Adipocyte (in vitro differentiated cells): ENCODE data around the gene DPAGT1.
"Not testable (repeated sequence)": the region's sequence is repeated elsewhere in the genome, so short reads cannot be mapped to it uniquely, and the experiment has no call there.

Source experiments
- DNase-seq: peaks from one replicate; pipeline ENCODE4 v3.0.0-alpha.2; 2015; ENCODE audit warnings: low read depth
- H3K27me3 ChIP-seq: replicated peaks from 2 replicates; pipeline ENCODE4 v1.7.0; 2013; ENCODE audit warnings: mild to moderate bottlenecking, low read length, moderate library complexity; ENCODE audit not compliant: control insufficient read depth, insufficient read depth
- H3K36me3 ChIP-seq: 2 replicates; pipeline ENCODE4 v1.7.0; 2013; ENCODE audit warnings: low read length, mild to moderate bottlenecking, moderate library complexity; ENCODE audit not compliant: control insufficient read depth, insufficient read depth, severe bottlenecking
- H3K4me1 ChIP-seq: 2 replicates; pipeline ENCODE4 v1.7.0; 2013; ENCODE audit warnings: mild to moderate bottlenecking, low read length, moderate library complexity; ENCODE audit not compliant: control insufficient read depth, insufficient read depth
- H3K4me3 ChIP-seq: 2 replicates; pipeline ENCODE4 v1.7.0; 2013; ENCODE audit warnings: mild to moderate bottlenecking, low read length, moderate library complexity
- H3K9ac ChIP-seq: 2 replicates; pipeline ENCODE4 v1.7.0; 2013; ENCODE audit warnings: mild to moderate bottlenecking, low read length, moderate library complexity
- H3K9me3 ChIP-seq: 2 replicates; pipeline ENCODE4 v1.7.0; 2013; ENCODE audit warnings: mild to moderate bottlenecking, low read length, moderate library complexity; ENCODE audit not compliant: control insufficient read depth

Gene DPAGT1

GRCh38 chr11:119077839-119078238, 23.8 kb downstream of the DPAGT1 start:
- H3K9ac ChIP-seq: no peak overlapping the region
- no peaks in the 10 kb centered on the region for H3K27me3 ChIP-seq
- DNase-seq: no peak
- no peak overlapping the region for H3K4me3 ChIP-seq
- peaks cover 80% of the 10 kb centered on the region for H3K36me3 ChIP-seq
- no peaks in the 10 kb centered on the region for H3K4me1 ChIP-seq
- H3K9me3 ChIP-seq: no peaks in the 10 kb centered on the region

DNA sequence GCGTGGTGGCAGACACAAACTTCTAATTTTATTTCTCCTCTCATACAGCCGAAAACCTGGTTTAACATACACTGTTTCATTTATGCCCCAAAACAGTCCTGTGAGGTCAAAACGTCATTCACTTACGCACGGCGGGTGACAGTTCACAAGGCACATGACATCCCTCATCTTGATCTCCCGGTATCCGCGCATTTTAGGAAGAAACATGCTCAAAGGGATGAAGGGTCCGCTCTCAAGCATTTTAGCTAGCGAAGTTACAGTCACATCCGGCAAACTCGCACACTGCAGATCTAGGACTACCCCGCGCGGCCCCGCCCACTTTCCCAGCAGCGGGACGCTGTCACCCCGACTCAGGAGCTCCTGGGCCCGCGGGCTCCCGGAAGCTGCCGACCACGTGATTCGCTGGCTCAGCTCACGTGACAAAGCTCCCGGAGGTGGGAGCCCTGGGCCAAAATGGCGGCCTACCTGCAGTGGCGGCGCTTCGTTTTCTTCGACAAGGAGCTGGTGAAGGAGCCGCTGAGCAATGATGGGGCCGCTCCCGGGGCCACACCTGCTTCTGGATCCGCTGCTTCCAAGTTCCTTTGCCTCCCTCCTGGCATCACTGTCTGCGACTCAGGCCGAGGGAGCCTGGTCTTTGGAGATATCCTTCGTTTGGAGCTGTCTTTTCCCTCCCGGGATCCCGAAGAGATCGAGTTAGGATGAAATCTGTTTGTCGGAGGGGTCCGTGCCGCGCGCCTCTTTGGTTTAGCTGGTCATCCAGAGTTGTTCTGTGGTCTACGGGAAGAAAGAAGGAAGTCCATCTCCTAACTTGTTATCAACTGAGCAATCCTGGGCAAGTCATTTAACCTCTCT, 34.1 kb downstream of the DPAGT1 start, which contains the start of gene VPS11:
VPS11 (plus strand) TSS at position 448 of the 852 bp plus-strand sequence; CDS start at position 454, 6 bp downstream.
- peaks cover 12% of the 10 kb centered on the region for H3K4me1 ChIP-seq
- no peaks in the 10 kb centered on the region for H3K9me3 ChIP-seq
- peak within 1 kb of the TSS; percentile 98 for H3K4me3 ChIP-seq
- peak within 1 kb of the TSS; percentile 97 for H3K9ac ChIP-seq
- peaks cover 24% of the 10 kb centered on the region for H3K36me3 ChIP-seq
- H3K27me3 ChIP-seq: no peaks in the 10 kb centered on the region
- peak; percentile 99 for DNase-seq

DNA sequence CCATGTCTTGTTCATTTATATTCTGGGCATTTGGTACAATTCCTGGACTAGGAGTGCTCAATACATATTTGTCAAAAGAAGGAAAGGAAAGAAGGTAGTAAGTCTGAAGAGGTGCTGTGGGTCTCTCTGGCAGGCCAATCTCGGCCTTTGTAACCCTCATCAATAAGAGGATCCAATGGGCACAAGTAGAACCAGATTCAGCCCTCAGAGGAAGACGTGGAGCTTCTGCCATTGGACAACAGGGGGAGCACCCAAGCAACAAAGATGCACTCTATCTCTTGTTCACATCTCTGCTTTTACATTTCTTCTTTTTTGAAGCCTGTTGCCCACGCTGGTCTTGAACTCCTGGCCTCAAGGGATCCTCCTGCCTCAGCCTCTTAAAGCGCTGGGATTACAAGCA, 36.3 kb downstream of the DPAGT1 start:
- Histone ChIP-seq H3K36me3 (peaks cover 5% of the 10 kb centered on the region), H3K9ac (no peak overlapping the region), H3K4me1 (peaks cover 14% of the 10 kb centered on the region), H3K27me3 (no peaks in the 10 kb centered on the region), H3K9me3 (no peaks in the 10 kb centered on the region), H3K4me3 (no peak overlapping the region)
- peak; percentile 43 for DNase-seq

- peak; percentile 69 for DNase-seq
- Histone ChIP-seq H3K4me1 (peaks cover 13% of the 10 kb centered on the region), H3K27me3 (no peaks in the 10 kb centered on the region), H3K9ac (no peak overlapping the region), H3K4me3 (no peak overlapping the region), H3K9me3 (no peaks in the 10 kb centered on the region), H3K36me3 (no peaks in the 10 kb centered on the region)
These were observed 38.9 kb downstream of the DPAGT1 start for GRCh38 chr11:119062779-119063178.

DNA sequence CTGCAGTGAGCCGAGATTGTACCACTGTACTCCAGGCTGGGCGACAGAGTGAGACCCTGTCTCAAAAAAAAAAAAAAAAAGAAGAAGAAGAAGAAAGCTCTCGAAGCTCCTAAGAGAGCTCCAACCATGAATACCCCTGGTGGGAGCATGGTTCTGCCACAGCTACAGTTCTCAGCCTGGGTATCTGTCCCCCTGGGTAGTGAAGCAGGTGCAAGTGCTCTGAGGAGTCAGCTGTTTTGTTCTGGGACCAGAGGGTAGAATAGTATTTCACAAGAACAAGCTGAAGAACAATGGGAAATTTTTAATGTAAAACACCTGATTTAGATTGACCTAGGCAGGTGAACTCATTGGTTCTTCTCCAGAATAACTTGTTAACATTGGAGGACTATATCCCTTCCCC, 40.4 kb downstream of the DPAGT1 start:
- no peak for DNase-seq
- Histone ChIP-seq H3K36me3 (no peaks in the 10 kb centered on the region), H3K4me3 (no peak overlapping the region), H3K9ac (no peak overlapping the region), H3K9me3 (no peaks in the 10 kb centered on the region), H3K4me1 (peaks cover 13% of the 10 kb centered on the region), H3K27me3 (no peaks in the 10 kb centered on the region)

DNA sequence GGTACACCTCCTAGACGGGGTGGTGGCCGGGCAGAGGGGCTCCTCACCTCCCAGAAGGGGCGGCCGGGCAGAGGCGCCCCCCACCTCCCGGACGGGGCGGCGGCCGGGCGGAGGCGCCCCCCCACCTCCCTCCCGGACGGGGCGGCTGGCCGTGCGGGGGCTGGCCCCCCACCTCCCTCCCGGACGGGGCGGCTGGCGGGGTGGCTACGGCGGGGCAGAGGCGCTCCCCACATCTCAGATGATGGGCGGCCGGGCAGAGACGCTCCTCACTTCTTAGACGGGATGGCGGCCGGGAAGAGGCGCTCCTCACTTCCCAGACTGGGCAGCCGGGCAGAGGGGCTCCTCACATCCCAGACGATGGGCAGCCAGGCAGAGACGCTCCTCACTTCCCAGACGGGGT, 42.5 kb downstream of the DPAGT1 start:
- not testable (repeated sequence) for H3K27me3 ChIP-seq

GRCh38 chr11:119057000-119057769, 44.5 kb downstream of the DPAGT1 start, which contains the start of gene HYOU1:
Gene HYOU1, minus strand, starts transcription at chr11:119057205. Its CDS starts 1,045 bp downstream, at chr11:119056160.
- Histone ChIP-seq H3K27me3 (no peaks in the 10 kb centered on the region), H3K4me1 (peaks cover 13% of the 10 kb centered on the region), H3K4me3 (peak within 1 kb of the TSS; percentile 90), H3K9me3 (no peaks in the 10 kb centered on the region), H3K9ac (peak within 1 kb of the TSS; percentile 90), H3K36me3 (peaks cover 31% of the 10 kb centered on the region)
- peak; percentile 99 for DNase-seq

More for the DNA sequence above, 42.5 kb downstream of the DPAGT1 start:
- DNase-seq, H3K9ac ChIP-seq, H3K9me3 ChIP-seq, H3K4me3 ChIP-seq: not testable (repeated sequence)
- peaks cover 12% of the 10 kb centered on the region for H3K36me3 ChIP-seq
- peaks cover 22% of the 10 kb centered on the region for H3K4me1 ChIP-seq

DNA sequence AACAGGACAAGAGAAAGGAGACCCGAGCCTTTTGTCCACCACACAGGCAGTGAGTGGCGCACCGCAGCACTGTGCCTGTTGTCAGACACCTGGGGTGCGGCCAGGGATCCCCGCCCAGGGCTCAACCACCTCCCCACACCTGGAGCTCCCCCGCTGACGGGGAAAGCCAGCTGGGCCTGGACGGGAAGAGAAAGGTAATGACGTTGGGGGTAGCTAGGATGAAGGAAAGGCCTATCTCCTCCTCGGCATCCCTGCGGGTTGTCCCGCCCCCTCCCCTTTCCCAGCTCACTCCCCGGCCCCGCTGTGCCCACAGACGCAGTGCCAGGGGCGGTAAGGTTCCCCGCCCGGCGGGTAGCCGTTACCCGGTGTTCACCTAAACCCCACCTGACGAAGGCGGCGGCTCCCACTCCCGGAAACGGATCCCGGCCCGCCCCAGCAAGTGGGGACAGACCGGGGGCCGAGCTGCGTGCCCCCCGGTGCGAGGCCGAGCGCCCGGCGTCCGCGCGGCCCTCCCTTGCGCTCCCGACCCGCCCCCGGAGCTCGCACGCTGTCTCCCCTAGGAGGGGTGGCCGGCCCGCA, 45.1 kb downstream of the DPAGT1 start:
- H3K27me3 ChIP-seq: no peaks in the 10 kb centered on the region
- peak; percentile 50 for DNase-seq
- H3K4me1 ChIP-seq: peaks cover 13% of the 10 kb centered on the region
- H3K36me3 ChIP-seq: peaks cover 38% of the 10 kb centered on the region
- H3K9me3 ChIP-seq: no peaks in the 10 kb centered on the region
- peak overlapping the region; percentile 90 for H3K9ac ChIP-seq
- H3K4me3 ChIP-seq: peak overlapping the region; percentile 90

DNA sequence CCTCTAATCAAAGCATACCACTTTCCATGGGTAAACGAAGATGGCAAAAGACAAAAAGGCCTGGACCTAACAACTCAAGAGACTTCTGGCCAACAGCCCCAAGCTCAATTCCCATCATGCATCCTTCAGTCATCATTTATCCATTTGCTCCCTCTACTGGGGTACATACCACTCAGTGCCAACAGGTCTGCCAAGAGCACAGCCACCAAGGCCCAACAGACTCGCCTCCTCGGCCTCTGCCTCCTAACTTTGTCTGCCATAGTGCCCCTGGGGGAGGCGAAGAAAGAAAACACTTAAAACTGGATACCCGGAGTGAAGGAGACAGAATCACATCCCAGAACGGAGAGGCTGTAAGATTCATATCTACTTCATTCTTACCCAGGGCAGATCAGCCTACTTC, 45.8 kb downstream of the DPAGT1 start:
- Histone ChIP-seq H3K36me3 (peaks cover 44% of the 10 kb centered on the region), H3K9me3 (no peaks in the 10 kb centered on the region), H3K4me1 (peaks cover 13% of the 10 kb centered on the region), H3K9ac (peak overlapping the region; percentile 90), H3K4me3 (peak overlapping the region; percentile 90), H3K27me3 (no peaks in the 10 kb centered on the region)
- peak; percentile 54 for DNase-seq

- H3K4me3 ChIP-seq: no peak overlapping the region
- no peak for DNase-seq
- H3K27me3 ChIP-seq: no peaks in the 10 kb centered on the region
- no peak overlapping the region for H3K9ac ChIP-seq
- no peaks in the 10 kb centered on the region for H3K9me3 ChIP-seq
- H3K36me3 ChIP-seq: peaks cover 56% of the 10 kb centered on the region
- peaks cover 13% of the 10 kb centered on the region for H3K4me1 ChIP-seq
These were observed 47.2 kb downstream of the DPAGT1 start for GRCh38 chr11:119054418-119054817.
